H1 (cell line): ENCODE measurements around the gene FHIT. TPM values are rescaled to one million over a fixed set of nuclear protein-coding genes. Genes with fewer than 3 reads are reported as not detected.

Experiments used
- CTCF ChIA-PET: fragments of 300-600 bp; sonication (Branson Sonifier 250); formaldehyde crosslinking; loops from one replicate; lab custom pipeline; 2021; ENCODE audit not compliant: partially characterized antibody; lab: Charles Lee
- POLR2A ChIA-PET: fragments of 300-600 bp; sonication (Branson Sonifier 250); formaldehyde crosslinking; loops from one replicate; lab custom pipeline; 2021; ENCODE audit warnings: inconsistent platforms; ENCODE audit not compliant: partially characterized antibody; lab: Charles Lee
- DNase-seq, 2 experiments: peaks; one replicate each; pipeline versions ENCODE4 v3.0.0 to v3.0.0-alpha.2; 2010 to 2022; ENCODE audit warnings: low spot score in 2 of 2, low read depth in 1 of 2, mixed read lengths in 1 of 2
- FAIRE-seq: peaks from 2 replicates; lab custom pipeline; 2011; peaks lifted over from hg19 to GRCh38; lab: Jason Lieb, UNC
- H2AFZ ChIP-seq: 2 replicates; pipeline ENCODE4 v1.8.1; 2012; ENCODE audit warnings: low read length, inconsistent platforms
- H2AK5ac ChIP-seq: 2 replicates; pipeline ENCODE4 v1.6.1; 2013; ENCODE audit warnings: low read depth, low read length
- H2BK120ac ChIP-seq: replicated peaks from 2 replicates; pipeline ENCODE3; 2013; ENCODE audit warnings: low read depth, low read length, inconsistent platforms
- H2BK12ac ChIP-seq: 2 replicates; pipeline ENCODE4 v1.6.1; 2013; ENCODE audit warnings: low read depth, low read length
- H2BK15ac ChIP-seq: 2 replicates; pipeline ENCODE4 v1.6.1; 2013; ENCODE audit warnings: low read length
- H2BK20ac ChIP-seq: 2 replicates; pipeline ENCODE4 v1.6.1; 2013; ENCODE audit warnings: low read length
- H2BK5ac ChIP-seq: 2 replicates; pipeline ENCODE4 v1.6.1; 2013; ENCODE audit warnings: low read depth, low read length
- H3K14ac ChIP-seq: 2 replicates; pipeline ENCODE4 v1.6.1; 2013; ENCODE audit warnings: inconsistent platforms; ENCODE audit not compliant: insufficient read length
- H3K18ac ChIP-seq: 2 replicates; pipeline ENCODE4 v1.6.1; 2013; ENCODE audit warnings: low read length; ENCODE audit errors: extremely low read depth
- H3K23ac ChIP-seq: 2 replicates; pipeline ENCODE4 v1.6.1; 2013; ENCODE audit warnings: inconsistent platforms; ENCODE audit not compliant: insufficient read length
- H3K23me2 ChIP-seq: 2 replicates; pipeline ENCODE4 v1.6.1; 2013; ENCODE audit warnings: low read depth, low read length
- H3K27ac ChIP-seq: 2 replicates; pipeline ENCODE4 v1.6.1; 2011; ENCODE audit warnings: low read depth, low read length, inconsistent platforms
- H3K27me3 ChIP-seq, 4 experiments: replicated peaks in 1 of 4; 1 replicate in 1 of 4; 2 replicates in 3 of 4; pipeline versions ENCODE4 v1.6.1 to v1.8.1; 2011 to 2013; ENCODE audit warnings: low read length in 3 of 4, mild to moderate bottlenecking in 3 of 4, inconsistent platforms in 2 of 4, mixed read lengths in 2 of 4, moderate library complexity in 1 of 4; ENCODE audit not compliant: control insufficient read depth in 3 of 4, insufficient read depth in 3 of 4; ENCODE audit errors: extremely low read depth in 1 of 4
- H3K36me3 ChIP-seq, 4 experiments: 2 replicates each; pipeline versions ENCODE4 v1.6.1 to v1.8.1; 2011 to 2013; ENCODE audit warnings: mild to moderate bottlenecking in 4 of 4, low read length in 3 of 4, moderate library complexity in 2 of 4, control low read depth in 1 of 4, inconsistent platforms in 1 of 4; ENCODE audit not compliant: insufficient read depth in 4 of 4, control insufficient read depth in 2 of 4
- H3K4ac ChIP-seq: replicated peaks from 2 replicates; pipeline ENCODE3; 2013; ENCODE audit warnings: low read length, low read depth, mixed read lengths, inconsistent platforms; ENCODE audit not compliant: insufficient read length
- H3K4me1 ChIP-seq, 4 experiments: replicated peaks in 1 of 4; 1 replicate in 1 of 4; 2 replicates in 3 of 4; pipeline versions ENCODE4 v1.6.1 to v1.8.1; 2011 to 2013; ENCODE audit warnings: low read length in 3 of 4, inconsistent platforms in 2 of 4, mixed read lengths in 1 of 4; ENCODE audit not compliant: insufficient read depth in 4 of 4, control insufficient read depth in 3 of 4
- H3K4me2 ChIP-seq, 2 experiments: 2 replicates each; pipeline versions ENCODE4 v1.6.1 to v1.8.1; 2011 to 2013; ENCODE audit warnings: low read depth in 2 of 2, low read length in 2 of 2, control low read depth in 1 of 2, inconsistent platforms in 1 of 2, mild to moderate bottlenecking in 1 of 2; ENCODE audit not compliant: insufficient read depth in 1 of 2
- H3K4me3 ChIP-seq, 4 experiments: fragments of 200-600, 300-600 bp in 1 of 4; sonication (generic), shearing (Covaris generic), sonication (Bioruptor Twin) in 1 of 4; 2 replicates each; pipeline versions ENCODE4 v1.5.1 to v1.8.1; 2011 to 2016; ENCODE audit warnings: low read length in 4 of 4, low read depth in 3 of 4, control low read depth in 2 of 4, inconsistent platforms in 2 of 4, mild to moderate bottlenecking in 2 of 4, mixed read lengths in 1 of 4, moderate library complexity in 1 of 4; ENCODE audit not compliant: insufficient read depth in 2 of 4; ENCODE audit errors: extremely low read depth in 1 of 4
- H3K56ac ChIP-seq: replicated peaks from 2 replicates; pipeline ENCODE3; 2013; ENCODE audit warnings: low read depth, mild to moderate bottlenecking, mixed read lengths, low read length, inconsistent platforms; ENCODE audit not compliant: insufficient read length
- H3K79me1 ChIP-seq: 2 replicates; pipeline ENCODE4 v1.6.1; 2013; ENCODE audit warnings: low read depth, low read length, control low read depth
- H3K79me2 ChIP-seq, 2 experiments: 2 replicates each; pipeline versions ENCODE4 v1.6.1 to v1.8.1; 2012 to 2013; ENCODE audit warnings: low read length in 2 of 2, mild to moderate bottlenecking in 2 of 2, inconsistent platforms in 1 of 2; ENCODE audit not compliant: insufficient read depth in 2 of 2, control insufficient read depth in 1 of 2
- H3K9ac ChIP-seq, 4 experiments: replicated peaks in 1 of 4; 1 replicate in 1 of 4; 2 replicates in 3 of 4; pipeline versions ENCODE4 v1.6.1 to v1.8.1; 2011 to 2013; ENCODE audit warnings: low read depth in 3 of 4, low read length in 3 of 4, control low read depth in 2 of 4, mild to moderate bottlenecking in 2 of 4, moderate library complexity in 2 of 4, inconsistent platforms in 1 of 4; ENCODE audit errors: extremely low read depth in 1 of 4
- H3K9me3 ChIP-seq, 2 experiments: 2 replicates each; pipeline versions ENCODE4 v1.6.1 to v1.8.1; 2012 to 2013; ENCODE audit warnings: mild to moderate bottlenecking in 2 of 2, moderate library complexity in 2 of 2, control low read depth in 1 of 2, inconsistent platforms in 1 of 2, low read depth in 1 of 2, low read length in 1 of 2, mixed read lengths in 1 of 2; ENCODE audit not compliant: insufficient read depth in 2 of 2
- H4K20me1 ChIP-seq, 2 experiments: replicated peaks in 1 of 2; 2 replicates each; pipeline versions ENCODE3 to v1.8.1; 2011 to 2013; ENCODE audit warnings: inconsistent platforms in 2 of 2, low read length in 2 of 2, mild to moderate bottlenecking in 1 of 2; ENCODE audit not compliant: insufficient read depth in 2 of 2, control insufficient read depth in 1 of 2
- H4K5ac ChIP-seq: 2 replicates; pipeline ENCODE4 v1.6.1; 2013; ENCODE audit warnings: low read length, low read depth, mixed read lengths, inconsistent platforms; ENCODE audit not compliant: insufficient read length
- H4K8ac ChIP-seq: 2 replicates; pipeline ENCODE4 v1.8.0; 2013; ENCODE audit warnings: mild to moderate bottlenecking, moderate library complexity, low read length, inconsistent platforms; ENCODE audit not compliant: insufficient read depth; ENCODE audit errors: extremely low read depth
- H4K91ac ChIP-seq: replicated peaks from 2 replicates; pipeline ENCODE3; 2013; ENCODE audit warnings: low read length, mixed read lengths, inconsistent platforms; ENCODE audit not compliant: insufficient read length
- JUND ChIP-seq: IDR thresholded peaks from 2 replicates; pipeline ENCODE4 v1.6.1; 2011; ENCODE audit warnings: mild to moderate bottlenecking, improper control_type of control experiment, low read length
- WGBS, 2 experiments: shearing (Covaris generic) in 1 of 2; methylation state at CpG; one replicate each; pipeline versions ENCODE4 v1.1.6 to v1.1.7; 2013 to 2015; ENCODE audit warnings: low lambda C conversion rate in 2 of 2, mixed read lengths in 2 of 2, inconsistent platforms in 1 of 2, low coverage in 1 of 2, missing lambda C conversion rate in 1 of 2; ENCODE audit not compliant: insufficient replicate concordance in 2 of 2, insufficient coverage in 1 of 2, insufficient read length in 1 of 2; ENCODE audit errors: extremely low coverage in 1 of 2, missing lambda C conversion rate in 1 of 2; 5-methylcytosine and 5-hydroxymethylcytosine counted together
- polyA plus RNA-seq, 7 experiments: library from polyadenylated mRNA; depleted of rRNA in 3 of 7; stranded (reverse) in 5 of 7; unstranded in 2 of 7; fragments of >200 nt in 5 of 7; fragments of 200-250 nt in 2 of 7; gene quantifications; 1 replicate in 5 of 7; 2 replicates in 1 of 7; 4 replicates in 1 of 7; pipeline versions ENCODE4 v1.2.1 to v1.2.3, GENCODE V29; 2011 to 2013; ENCODE audit warnings: missing spikeins in 2 of 7, mixed read lengths in 2 of 7
- total RNA-seq: library from RNA; stranded (reverse); fragmentation: NEBNext Ultra II Directional; extraction: Animal tissue kit (Norgen Biotek cat#: 25700); gene quantifications from 2 replicates; pipeline ENCODE4 v1.2.1, GENCODE V29; 2021

Gene FHIT
- total and polyA plus RNA-seq, 2 of the 8 experiments (the other 6 are each of a cell fraction or from before 2014, with no cell fraction given) = 1.2 to 3.2 TPM

DNA sequence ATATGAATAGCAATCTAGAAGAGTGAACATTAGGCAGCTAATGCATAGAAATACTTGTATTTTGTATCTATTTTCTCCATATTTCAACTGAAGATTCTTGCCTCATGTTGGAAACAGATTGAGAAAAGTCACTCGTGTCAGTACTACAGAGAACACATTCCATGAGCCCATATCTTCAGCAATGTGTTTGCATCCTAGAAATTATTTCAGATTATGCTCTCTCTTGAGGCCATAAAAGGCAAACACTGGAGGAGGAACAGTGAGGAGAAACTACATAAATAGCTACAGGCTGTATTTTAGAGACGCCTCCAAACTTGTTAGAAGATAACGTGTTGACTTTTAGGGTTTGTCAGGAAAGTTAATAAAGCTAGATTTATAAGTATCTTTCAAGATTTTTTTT is 906.9 kb downstream of the FHIT start:
- H3K14ac ChIP-seq = no peak overlapping the region
- H3K4me2 ChIP-seq = no peak overlapping the region
- H3K18ac ChIP-seq = no peak overlapping the region
- H3K79me1 ChIP-seq = no peaks in the 10 kb centered on the region
- no peak overlapping the region for H3K23ac ChIP-seq
- no peak overlapping the region for H4K91ac ChIP-seq
- H3K27ac ChIP-seq = no peak overlapping the region
- H2AFZ ChIP-seq = no peak overlapping the region
- H2BK12ac ChIP-seq = no peak overlapping the region
- H4K20me1 ChIP-seq = no peaks in the 10 kb centered on the region
- H3K27me3 ChIP-seq = no peaks in the 10 kb centered on the region
- no peak overlapping the region for H3K56ac ChIP-seq
- H2BK120ac ChIP-seq = no peak overlapping the region
- no peaks in the 10 kb centered on the region for H3K36me3 ChIP-seq
- 90% methylated on average over 3 of the region's 3 CpGs; no CpG with 5 or more reads in 1 of the 2 experiments for WGBS, 2 experiments
- no peaks in the 10 kb centered on the region for H3K4me1 ChIP-seq
- ChIA-PET CTCF (no interaction called here), POLR2A (interaction anchor here (0.7 kb wide), 1 partner anchor 1083 kb away, joined by 3 read pairs; no protein-coding TSS in a partner anchor)
- H3K79me2 ChIP-seq = no peaks in the 10 kb centered on the region
- H3K23me2 ChIP-seq = no peaks in the 10 kb centered on the region
- H3K4me3 ChIP-seq = no peak overlapping the region
- H3K9ac ChIP-seq = no peak overlapping the region
- H3K4ac ChIP-seq = no peak overlapping the region
- FAIRE-seq (no peak), DNase-seq (no peak)
- H2BK15ac ChIP-seq = no peak overlapping the region
- no peak overlapping the region for H4K8ac ChIP-seq
- H3K9me3 ChIP-seq = no peaks in the 10 kb centered on the region
- H2AK5ac ChIP-seq = no peak overlapping the region
- H2BK5ac ChIP-seq = no peak overlapping the region
- H4K5ac ChIP-seq = no peak overlapping the region
- H2BK20ac ChIP-seq = no peak overlapping the region
- TF ChIP-seq JUND = no peak
